Ovary (tissue), 9 donors: ENCODE results near the gene PTPN7. TPM values are rescaled to one million over a fixed set of nuclear protein-coding genes. Genes with fewer than 3 reads are reported as not detected.
"Not testable (repeated sequence)": the region's sequence is repeated elsewhere in the genome, so short reads cannot be mapped to it uniquely, and the experiment has no call there.

Experiments used
- DNase-seq, 5 donors: peaks; one replicate each; pipeline ENCODE4 v3.0.0-alpha.2; 2019 to 2020
- H3K27ac ChIP-seq, 2 donors: fragments of 200-600 bp; one replicate each; pipeline versions ENCODE4 v1.5.1 to v1.8.0; 2019 to 2022
- H3K27me3 ChIP-seq: fragments of 200-600 bp; one replicate; pipeline ENCODE4 v1.8.0; 2022
- H3K36me3 ChIP-seq: fragments of 200-600 bp; sonication (generic); one replicate; pipeline ENCODE4 v1.5.1; 2019
- H3K4me1 ChIP-seq: one replicate; pipeline ENCODE4 v1.8.1; 2013; ENCODE audit warnings: mild to moderate bottlenecking, moderate library complexity; ENCODE audit not compliant: insufficient read depth
- H3K4me3 ChIP-seq: fragments of 200-600 bp; sonication (generic); one replicate; pipeline ENCODE4 v1.5.1; 2017
- H3K9me3 ChIP-seq, 2 donors: fragments of 200-600 bp in 1 of 2; sonication (generic) in 1 of 2; one replicate each; pipeline versions ENCODE4 v1.5.1 to v1.8.1; 2013 to 2019; ENCODE audit warnings: mild to moderate bottlenecking in 1 of 2, moderate library complexity in 1 of 2
- CTCF ChIP-seq, 3 donors: fragments of 450-650 bp in 2 of 3; fragments of 200-600 bp in 1 of 3; IDR thresholded peaks; one replicate each; pipeline versions ENCODE4 v1.5.1 to v1.8.0; 2016 to 2022; ENCODE audit warnings: antibody characterized with exemption in 3 of 3, mild to moderate bottlenecking in 1 of 3
- EP300 ChIP-seq: sonication (generic); formaldehyde crosslinking; IDR thresholded peaks from one replicate; pipeline ENCODE4 v1.6.1; 2017; ENCODE audit warnings: antibody characterized with exemption
- POLR2A ChIP-seq: fragments of 450-650 bp; IDR thresholded peaks from one replicate; pipeline ENCODE4 v1.6.1; 2017; ENCODE audit warnings: antibody characterized with exemption, mild to moderate bottlenecking, moderate library complexity
- WGBS, 3 donors: extraction: QIAGEN DNeasy Blood & Tissue Kit in 1 of 3; methylation state at CpG; one replicate each; pipeline versions ENCODE4 v1.1.5 to v1.1.7; 2013 to 2017; 5-methylcytosine and 5-hydroxymethylcytosine counted together
- intact Hi-C, 4 donors: fragments of 100-400 bp; cut with DNase I; formaldehyde crosslinking; loops; one replicate each; pipeline versions ENCODE4 v1.11.0 to v1.15.1; 2022 to 2023
- polyA plus RNA-seq, 2 donors: library from polyadenylated mRNA; stranded (reverse); fragments of 200-250 nt in 1 of 2; fragments of 350-450 nt in 1 of 2; fragmentation: Illumina TruSeq in 1 of 2; extraction: RNeasy Lipid Tissue Mini Kit (QIAGEN cat#74804) in 1 of 2; gene quantifications; one replicate each; pipeline ENCODE4 v1.2.3, GENCODE V29; 2013 to 2014
- total RNA-seq, 7 donors: library from RNA; depleted of rRNA in 2 of 7; stranded (reverse); fragments of >200 nt in 2 of 7; fragmentation: NEBNext Ultra II Directional in 3 of 7; extraction: Animal tissue kit (Norgen Biotek cat#: 25700) in 3 of 7; gene quantifications; one replicate each; pipeline versions ENCODE4 v1.1.0 to v1.2.4, GENCODE V29; 2016 to 2023
- donor health status: DM: no; HTN: no; CAD: no; lungs with moderate emphysema.
- donor health status: DM: no; HTN: no; CAD: no.
- donor health status: Bipolar disorder and iron deficiency.
- donor health status: DM: yes; HTN: yes; CAD: no.
- donor health status: DM: no; HTN: no; CAD: no.
- donor health status: DM: yes; HTN: yes; CAD: no.

Gene PTPN7
- total and polyA plus RNA-seq, 9 donors, result 0.58 to 15.4 (median 1.7) TPM

GRCh38 chr1:202112859-202113689 is 47.3 kb downstream of the PTPN7 start:
- peak overlapping the region in 1 of 2 donors; percentile 41 for H3K27ac ChIP-seq
- intact Hi-C loops, result no loop called here

GRCh38 chr1:202111589-202111988 is 48.8 kb downstream of the PTPN7 start:
- H3K27ac ChIP-seq, H3K9me3 ChIP-seq, intact Hi-C loops, H3K27me3 ChIP-seq, H3K36me3 ChIP-seq, H3K4me1 ChIP-seq, DNase-seq, H3K4me3 ChIP-seq: not testable (repeated sequence)
- 90% methylated on average over 7 of the region's 7 CpGs for WGBS, 3 donors

More at GRCh38 chr1:202112859-202113689, 47.3 kb downstream of the PTPN7 start:
- Histone ChIP-seq H3K4me1 (peaks cover 2% of the 10 kb centered on the region), H3K9me3 (no peaks in the 10 kb centered on the region), H3K36me3 (no peaks in the 10 kb centered on the region), H3K4me3 (no peak overlapping the region), H3K27me3 (no peaks in the 10 kb centered on the region)
- peak in 1 of 5 donors; percentile 53 for DNase-seq
- 4 to 21% (median 8%) methylated on average over 5 of the region's 5 CpGs for WGBS, 3 donors
- no peak for TF ChIP-seq CTCF (IDR thresholded peaks at IDR 0.05)
- TF ChIP-seq EP300, result no peak
- TF ChIP-seq POLR2A, result no peak

- Histone ChIP-seq H3K9me3 (no peaks in the 10 kb centered on the region), H3K27me3 (no peaks in the 10 kb centered on the region), H3K4me3 (no peak overlapping the region), H3K27ac (no peak overlapping the region), H3K36me3 (no peaks in the 10 kb centered on the region), H3K4me1 (peaks cover 2% of the 10 kb centered on the region)
- intact Hi-C loops, result no loop called here
- DNase-seq, result no peak
- TF ChIP-seq CTCF (IDR thresholded peaks at IDR 0.05) (no peak), EP300 (no peak), POLR2A (no peak)
- 78 to 88% (median 87%) methylated on average over 3 of the region's 3 CpGs for WGBS, 3 donors
Measured at GRCh38 chr1:202110977-202111376, 49.4 kb downstream of the PTPN7 start.

GRCh38 chr1:202107801-202108731 is 52.3 kb downstream of the PTPN7 start:
- Histone ChIP-seq H3K9me3 (no peaks in the 10 kb centered on the region), H3K27me3 (no peaks in the 10 kb centered on the region), H3K36me3 (no peaks in the 10 kb centered on the region), H3K4me1 (no peaks in the 10 kb centered on the region), H3K4me3 (no peak overlapping the region), H3K27ac (no peak overlapping the region)
- 68 to 79% (median 70%) methylated on average over 10 to 13 of the region's 13 CpGs for WGBS, 3 donors
- no peak for DNase-seq
- TF ChIP-seq CTCF (IDR thresholded peaks at IDR 0.05), result no peak
- no peak for TF ChIP-seq POLR2A
- no peak for TF ChIP-seq EP300
- intact Hi-C loops, result no loop called here
